HAP-1 (cell line): ENCODE data around the gene MDFI.
A peak's percentile ranks its signal among the peaks of the same experiment; 100 is the strongest.

Experiments used
- DNase-seq, 2 experiments: peaks; one replicate each; pipeline ENCODE4 v3.0.0-alpha.2; 2016 to 2020; ENCODE audit warnings: low spot score in 2 of 2
- H3K27me3 ChIP-seq: fragments of 250-450 bp; sonication (Bioruptor Pico); 2 replicates; pipeline ENCODE4 v1.5.1; 2020; ENCODE audit warnings: low read depth, mild to moderate bottlenecking, moderate library complexity
- H3K36me3 ChIP-seq: fragments of 250-450 bp; sonication (Bioruptor Pico); replicated peaks from 2 replicates; pipeline ENCODE4 v1.5.1; 2020; ENCODE audit warnings: mild to moderate bottlenecking
- H3K4me1 ChIP-seq: fragments of 250-450 bp; sonication (Bioruptor Pico); 2 replicates; pipeline ENCODE4 v1.5.1; 2020; ENCODE audit warnings: mild to moderate bottlenecking
- H3K4me3 ChIP-seq: fragments of 250-450 bp; sonication (Bioruptor Pico); 2 replicates; pipeline ENCODE4 v1.5.1; 2020; ENCODE audit warnings: mild to moderate bottlenecking, moderate library complexity
- H3K9me3 ChIP-seq: fragments of 250-450 bp; sonication (Bioruptor Pico); 2 replicates; pipeline ENCODE4 v1.5.1; 2020; ENCODE audit warnings: mild to moderate bottlenecking, moderate library complexity
- in situ Hi-C: fragments of 300-500 bp; cut with MboI; formaldehyde crosslinking; loops from 3 replicates; pipeline ENCODE4 v1.14.3; 2020; ENCODE audit warnings: low sequenced_read_pairs, inconsistent platforms, mixed read lengths

MDFI gene

GRCh38 chr6:41629128-41629527 is 9.1 kb upstream of the MDFI start:
- H3K27me3 ChIP-seq, result peaks cover 7% of the 10 kb centered on the region
- H3K9me3 ChIP-seq, result no peaks in the 10 kb centered on the region
- H3K4me3 ChIP-seq, result no peak overlapping the region
- H3K36me3 ChIP-seq, result no peaks in the 10 kb centered on the region
- no peaks in the 10 kb centered on the region for H3K4me1 ChIP-seq
- no peak for DNase-seq
- in situ Hi-C loops, result no loop called here

GRCh38 chr6:41630069-41630468 is 8.2 kb upstream of the MDFI start:
- Histone ChIP-seq H3K27me3 (peaks cover 7% of the 10 kb centered on the region), H3K4me1 (no peaks in the 10 kb centered on the region), H3K9me3 (no peaks in the 10 kb centered on the region), H3K36me3 (no peaks in the 10 kb centered on the region), H3K4me3 (no peak overlapping the region)
- DNase-seq, result no peak
- in situ Hi-C loops, result no loop called here

GRCh38 chr6:41630946-41631345 is 7.3 kb upstream of the MDFI start:
- Histone ChIP-seq H3K4me3 (no peak overlapping the region), H3K36me3 (no peaks in the 10 kb centered on the region), H3K4me1 (no peaks in the 10 kb centered on the region), H3K9me3 (no peaks in the 10 kb centered on the region), H3K27me3 (peaks cover 7% of the 10 kb centered on the region)
- no peak for DNase-seq
- in situ Hi-C loops, result no loop called here

- in situ Hi-C loops, result no loop called here
- Histone ChIP-seq H3K36me3 (no peaks in the 10 kb centered on the region), H3K4me3 (no peak overlapping the region), H3K9me3 (no peaks in the 10 kb centered on the region), H3K27me3 (peaks cover 7% of the 10 kb centered on the region), H3K4me1 (peaks cover 4% of the 10 kb centered on the region)
- DNase-seq, result no peak
Observed at GRCh38 chr6:41633056-41633634, 5.1 kb upstream of the MDFI start.

GRCh38 chr6:41634657-41635056 is 3.6 kb upstream of the MDFI start:
- in situ Hi-C loops, result no loop called here
- peaks cover 4% of the 10 kb centered on the region for H3K4me1 ChIP-seq
- H3K27me3 ChIP-seq, result peaks cover 7% of the 10 kb centered on the region
- no peak overlapping the region for H3K4me3 ChIP-seq
- DNase-seq, result peak in 1 of 2 experiments; percentile 26
- H3K36me3 ChIP-seq, result no peaks in the 10 kb centered on the region
- H3K9me3 ChIP-seq, result no peaks in the 10 kb centered on the region

GRCh38 chr6:41635365-41635764 is 2.9 kb upstream of the MDFI start:
- Histone ChIP-seq H3K27me3 (peaks cover 7% of the 10 kb centered on the region), H3K9me3 (no peaks in the 10 kb centered on the region), H3K36me3 (no peaks in the 10 kb centered on the region), H3K4me3 (no peak overlapping the region), H3K4me1 (peaks cover 4% of the 10 kb centered on the region)
- in situ Hi-C loops, result no loop called here
- no peak for DNase-seq

GRCh38 chr6:41636833-41637193 is 1.5 kb upstream of the MDFI start:
- H3K9me3 ChIP-seq, result no peaks in the 10 kb centered on the region
- in situ Hi-C loops, result no loop called here
- DNase-seq, result no peak
- H3K4me1 ChIP-seq, result peaks cover 4% of the 10 kb centered on the region
- H3K36me3 ChIP-seq, result no peaks in the 10 kb centered on the region
- no peak overlapping the region for H3K4me3 ChIP-seq
- peaks cover 7% of the 10 kb centered on the region for H3K27me3 ChIP-seq

- H3K9me3 ChIP-seq, result no peaks in the 10 kb centered on the region
- H3K4me1 ChIP-seq, result peaks cover 4% of the 10 kb centered on the region
- in situ Hi-C loops, result no loop called here
- H3K27me3 ChIP-seq, result peaks cover 2% of the 10 kb centered on the region
- no peak for DNase-seq
- H3K4me3 ChIP-seq, result peak overlapping the region; percentile 66
- no peaks in the 10 kb centered on the region for H3K36me3 ChIP-seq
Observed at GRCh38 chr6:41637194-41638001, 870 bp upstream of the MDFI start.

- Histone ChIP-seq H3K9me3 (no peaks in the 10 kb centered on the region), H3K4me3 (peak overlapping the region; percentile 66), H3K36me3 (no peaks in the 10 kb centered on the region), H3K4me1 (peaks cover 4% of the 10 kb centered on the region), H3K27me3 (no peaks in the 10 kb centered on the region)
- peak; percentile 29 to 67 for DNase-seq
- in situ Hi-C loops, result no loop called here
Observed at GRCh38 chr6:41638935-41639808, 904 bp downstream of the MDFI start.

- no peak for DNase-seq
- peak overlapping the region; percentile 66; the same call in 1 of the 2 replicates for H3K4me3 ChIP-seq
- in situ Hi-C loops, result no loop called here
Observed at GRCh38 chr6:41639809-41640371, 1.6 kb downstream of the MDFI start.

GRCh38 chr6:41640426-41640825 is 2.2 kb downstream of the MDFI start:
- H3K9me3 ChIP-seq, result no peaks in the 10 kb centered on the region
- H3K36me3 ChIP-seq, result no peaks in the 10 kb centered on the region
- no peak for DNase-seq
- in situ Hi-C loops, result no loop called here
- peaks cover 7% of the 10 kb centered on the region for H3K4me1 ChIP-seq
- no peak overlapping the region for H3K4me3 ChIP-seq
- no peaks in the 10 kb centered on the region for H3K27me3 ChIP-seq

More at GRCh38 chr6:41639809-41640371, 1.6 kb downstream of the MDFI start:
- Histone ChIP-seq H3K4me1 (peaks cover 7% of the 10 kb centered on the region), H3K36me3 (no peaks in the 10 kb centered on the region), H3K27me3 (no peaks in the 10 kb centered on the region), H3K9me3 (no peaks in the 10 kb centered on the region)

GRCh38 chr6:41641352-41641925 is 3.2 kb downstream of the MDFI start:
- in situ Hi-C loops, result no loop called here
- Histone ChIP-seq H3K4me1 (peaks cover 7% of the 10 kb centered on the region), H3K4me3 (no peak overlapping the region), H3K36me3 (peaks cover 4% of the 10 kb centered on the region), H3K9me3 (no peaks in the 10 kb centered on the region), H3K27me3 (no peaks in the 10 kb centered on the region)
- DNase-seq, result no peak

- H3K4me1 ChIP-seq, result peaks cover 7% of the 10 kb centered on the region
- H3K9me3 ChIP-seq, result no peaks in the 10 kb centered on the region
- no peak overlapping the region for H3K4me3 ChIP-seq
- DNase-seq, result no peak
- peaks cover 11% of the 10 kb centered on the region for H3K36me3 ChIP-seq
- in situ Hi-C loops, result no loop called here
- no peaks in the 10 kb centered on the region for H3K27me3 ChIP-seq
Observed at GRCh38 chr6:41642090-41642959, 4.1 kb downstream of the MDFI start.
